Gastroesophageal sphincter (tissue), 3 donors: ENCODE data around the gene TMEM151A.

Experiments
- EP300 ChIP-seq: sonication (generic); formaldehyde crosslinking; IDR thresholded peaks from one replicate; pipeline ENCODE4 v1.6.1; 2017; ENCODE audit warnings: antibody characterized with exemption, mild to moderate bottlenecking
- POLR2A ChIP-seq, 2 donors: fragments of 450-650 bp; IDR thresholded peaks; one replicate each; pipeline ENCODE4 v1.6.1; 2017; ENCODE audit warnings: antibody characterized with exemption in 2 of 2, mild to moderate bottlenecking in 2 of 2, moderate library complexity in 1 of 2
- TF ChIP-seq, protein P1 (sequence below), 4 experiments: fragments of 200-600 bp in 2 of 4; fragments of 450-650 bp in 2 of 4; sonication (generic) in 1 of 4; IDR thresholded peaks; one replicate each; pipeline ENCODE4 v1.5.1; 2017 to 2019; ENCODE audit warnings: antibody characterized with exemption in 4 of 4, mild to moderate bottlenecking in 2 of 4, moderate library complexity in 2 of 4

DNA sequence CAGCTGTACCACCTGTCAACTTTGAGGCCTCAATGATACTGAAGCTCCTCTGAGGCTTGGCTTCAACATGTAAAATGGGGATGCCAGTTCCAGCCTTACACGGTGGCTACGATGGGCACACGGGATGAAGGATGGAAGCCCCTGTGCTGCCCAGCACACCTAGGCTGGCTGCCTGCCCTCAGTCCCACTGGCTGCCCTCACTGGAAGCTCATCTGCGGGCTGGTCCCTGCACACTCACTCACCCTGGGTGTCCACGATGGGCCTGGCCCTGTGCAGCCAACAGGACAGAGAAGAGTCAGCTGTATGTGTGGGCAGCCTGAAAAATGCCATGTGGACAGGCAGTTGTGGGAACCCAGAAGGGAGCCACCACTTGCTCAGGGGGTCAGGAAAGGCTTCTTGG lies 5.0 kb upstream of the TMEM151A start:
- TF ChIP-seq, protein P1, sequence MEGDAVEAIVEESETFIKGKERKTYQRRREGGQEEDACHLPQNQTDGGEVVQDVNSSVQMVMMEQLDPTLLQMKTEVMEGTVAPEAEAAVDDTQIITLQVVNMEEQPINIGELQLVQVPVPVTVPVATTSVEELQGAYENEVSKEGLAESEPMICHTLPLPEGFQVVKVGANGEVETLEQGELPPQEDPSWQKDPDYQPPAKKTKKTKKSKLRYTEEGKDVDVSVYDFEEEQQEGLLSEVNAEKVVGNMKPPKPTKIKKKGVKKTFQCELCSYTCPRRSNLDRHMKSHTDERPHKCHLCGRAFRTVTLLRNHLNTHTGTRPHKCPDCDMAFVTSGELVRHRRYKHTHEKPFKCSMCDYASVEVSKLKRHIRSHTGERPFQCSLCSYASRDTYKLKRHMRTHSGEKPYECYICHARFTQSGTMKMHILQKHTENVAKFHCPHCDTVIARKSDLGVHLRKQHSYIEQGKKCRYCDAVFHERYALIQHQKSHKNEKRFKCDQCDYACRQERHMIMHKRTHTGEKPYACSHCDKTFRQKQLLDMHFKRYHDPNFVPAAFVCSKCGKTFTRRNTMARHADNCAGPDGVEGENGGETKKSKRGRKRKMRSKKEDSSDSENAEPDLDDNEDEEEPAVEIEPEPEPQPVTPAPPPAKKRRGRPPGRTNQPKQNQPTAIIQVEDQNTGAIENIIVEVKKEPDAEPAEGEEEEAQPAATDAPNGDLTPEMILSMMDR (IDR thresholded peaks at IDR 0.05), result no peak
- TF ChIP-seq POLR2A (IDR thresholded peaks at IDR 0.05) (no peak), EP300 (no peak)
